Inflammatory macrophage treated with lipopolysaccharide for 1 hour (primary cell): ENCODE data around the gene PNMA6E.

Experiments
- DNase-seq, 2 donors: peaks; one replicate each; pipeline ENCODE4 v3.0.0-alpha.2; 2020 to 2022

PNMA6E gene

GRCh38 chrX:153382563-153383482 lies 18.3 kb downstream of the PNMA6E start:
- DNase-seq: no peak

GRCh38 chrX:153381684-153382532 lies 19.2 kb downstream of the PNMA6E start:
- no peak for DNase-seq

- no peak for DNase-seq
These were observed 20.5 kb downstream of the PNMA6E start for GRCh38 chrX:153380691-153381090.

- no peak for DNase-seq
These were observed 21.1 kb downstream of the PNMA6E start for GRCh38 chrX:153379971-153380581.

DNA sequence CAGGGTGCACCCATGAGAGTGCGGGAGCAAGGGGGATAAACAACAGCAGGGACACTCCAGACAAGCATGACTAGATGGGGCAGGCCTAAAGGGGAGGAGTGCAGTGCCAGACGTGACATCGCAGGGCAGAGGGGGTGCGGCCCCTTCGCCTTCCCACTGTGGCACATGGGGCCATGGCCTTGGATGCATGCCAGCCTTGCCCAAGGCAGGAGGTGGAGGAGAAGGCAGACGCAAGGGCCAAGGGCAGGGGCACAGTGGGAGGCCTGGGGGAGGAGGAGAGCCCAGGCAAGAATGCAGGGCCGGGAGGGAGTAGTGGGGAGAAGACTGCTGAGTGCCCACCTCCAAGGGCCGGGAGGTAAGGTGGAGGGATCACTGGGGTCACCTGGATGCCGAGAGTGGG lies 21.6 kb downstream of the PNMA6E start:
- no peak for DNase-seq

GRCh38 chrX:153378607-153379006 lies 22.5 kb downstream of the PNMA6E start:
- no peak for DNase-seq

DNA sequence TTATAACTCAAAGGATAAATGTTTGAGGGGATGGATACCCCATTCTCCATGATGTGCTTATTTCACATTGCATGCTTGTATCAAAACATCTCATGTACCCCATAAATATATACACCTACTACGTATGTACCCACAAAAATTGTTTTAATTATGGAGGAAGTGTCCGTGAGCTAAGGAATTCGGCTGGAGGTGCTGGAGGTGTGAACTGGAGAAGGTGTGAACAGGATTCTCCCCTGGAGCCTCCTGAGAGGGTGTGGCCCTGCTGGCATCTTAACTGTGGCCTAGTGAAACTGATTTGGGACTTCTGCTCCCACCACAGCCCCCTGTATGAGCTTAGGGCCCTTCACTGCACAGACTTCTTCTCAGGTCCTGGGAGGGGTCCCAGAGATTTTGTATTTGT lies 23.4 kb downstream of the PNMA6E start:
- DNase-seq: no peak

- DNase-seq: no peak
These were observed 25.6 kb downstream of the PNMA6E start for GRCh38 chrX:153375571-153375970.

GRCh38 chrX:153374426-153374825 lies 26.7 kb downstream of the PNMA6E start:
- DNase-seq: no peak

- no peak for DNase-seq
These were observed 28.2 kb downstream of the PNMA6E start for GRCh38 chrX:153372949-153373348.

- DNase-seq: no peak
These were observed 29.9 kb downstream of the PNMA6E start for GRCh38 chrX:153371256-153371655.

- no peak for DNase-seq
These were observed 30.7 kb downstream of the PNMA6E start for GRCh38 chrX:153370293-153371055.

DNA sequence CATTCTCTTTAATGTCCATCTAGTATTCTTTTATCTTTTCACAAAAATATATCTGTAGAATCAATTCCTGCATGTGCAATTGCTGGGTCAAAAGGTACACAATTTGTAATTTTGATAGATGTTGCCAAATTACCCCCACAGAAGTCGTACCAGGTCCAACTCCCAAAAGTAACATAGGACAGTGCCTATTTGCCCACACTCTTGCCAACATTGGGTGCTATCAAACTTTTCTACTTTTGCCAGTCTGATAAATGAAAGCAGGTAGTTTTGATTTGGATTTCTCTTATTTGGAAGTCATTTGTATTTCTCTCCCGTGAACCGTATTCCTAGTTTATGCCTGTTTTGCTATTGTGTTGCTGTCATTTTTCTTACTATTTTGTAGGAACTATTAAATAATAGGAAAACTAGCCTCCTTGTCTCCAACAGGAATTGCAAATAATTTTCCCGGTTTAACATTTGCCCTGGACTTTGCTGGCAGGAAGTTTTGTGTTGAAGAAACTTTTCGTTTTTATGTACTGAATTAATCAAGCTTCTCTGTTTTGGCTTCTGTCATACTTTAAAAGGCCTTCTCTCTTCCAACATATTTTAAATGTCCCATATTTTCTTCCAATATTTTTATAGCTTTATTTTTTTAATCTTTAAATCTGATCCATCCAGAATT lies 34.1 kb downstream of the PNMA6E start:
- no peak for DNase-seq

GRCh38 chrX:153366119-153366518 lies 35.0 kb downstream of the PNMA6E start:
- DNase-seq: no peak

DNA sequence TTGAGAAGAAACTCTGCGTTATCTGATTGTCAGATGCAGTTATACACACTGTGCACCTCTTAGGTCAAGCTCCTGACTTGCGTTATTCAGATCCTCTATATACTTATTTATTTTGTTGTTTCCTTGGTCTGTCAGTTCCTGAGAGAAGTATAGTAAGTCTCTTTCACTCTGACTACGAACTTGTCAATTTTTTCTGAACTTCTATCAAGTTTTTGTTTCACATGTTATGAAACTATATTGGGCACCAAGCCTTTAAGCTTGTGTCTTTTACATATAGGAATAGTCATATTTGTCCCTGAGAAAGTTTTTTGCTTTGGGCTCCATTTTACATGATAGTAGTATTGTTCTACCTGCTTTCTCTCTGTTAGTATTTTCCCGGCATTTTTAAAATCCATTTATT lies 35.5 kb downstream of the PNMA6E start:
- no peak for DNase-seq

DNA sequence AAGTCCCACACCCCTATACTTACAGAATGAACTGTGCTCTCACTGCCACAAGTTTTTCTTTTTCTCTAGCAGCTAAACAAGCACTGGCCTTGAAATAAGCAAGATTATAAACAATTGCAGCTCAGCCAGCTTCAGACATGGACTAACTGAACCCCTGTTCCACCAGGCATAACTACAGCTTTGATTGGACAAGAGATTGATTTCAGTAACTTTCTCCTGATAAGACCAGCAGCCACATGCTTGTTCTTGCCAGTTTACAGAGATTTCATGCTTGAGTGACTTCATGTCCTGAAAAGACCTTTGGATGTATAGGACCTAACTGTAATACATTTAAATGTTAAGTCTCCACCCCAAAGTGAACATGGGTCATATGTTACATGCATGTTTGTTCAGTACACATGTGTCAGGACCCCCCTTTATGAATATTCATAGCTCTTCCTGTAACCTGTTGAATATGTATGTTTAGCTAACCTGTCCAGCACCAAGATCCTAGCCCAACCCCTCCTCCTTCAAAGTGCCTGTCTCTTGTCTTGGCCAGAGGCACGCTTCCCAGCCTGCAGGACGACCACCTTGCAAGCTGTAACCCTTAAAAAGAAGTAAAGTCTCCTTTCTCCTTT lies 39.3 kb downstream of the PNMA6E start:
- DNase-seq: no peak

DNA sequence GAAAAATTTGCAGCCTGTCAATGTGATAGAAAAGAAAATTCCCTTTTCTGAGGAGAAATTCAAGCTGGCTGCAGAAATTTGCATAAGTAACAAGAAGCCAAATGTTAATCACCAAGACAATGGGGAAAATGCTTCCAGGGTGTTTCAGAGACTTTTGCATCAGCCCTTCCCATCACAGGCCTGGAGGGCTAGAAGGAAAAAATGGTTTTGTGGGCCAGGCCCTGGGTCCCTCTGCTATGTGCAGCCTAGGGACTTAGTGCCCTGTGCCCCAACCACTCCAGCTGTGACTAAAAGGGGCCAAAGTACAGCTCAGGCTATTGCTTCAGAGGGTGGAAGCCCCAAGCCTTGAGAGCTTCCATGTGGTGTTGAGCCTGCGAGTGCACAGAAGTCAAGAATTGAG lies 43.3 kb downstream of the PNMA6E start:
- no peak for DNase-seq

DNA sequence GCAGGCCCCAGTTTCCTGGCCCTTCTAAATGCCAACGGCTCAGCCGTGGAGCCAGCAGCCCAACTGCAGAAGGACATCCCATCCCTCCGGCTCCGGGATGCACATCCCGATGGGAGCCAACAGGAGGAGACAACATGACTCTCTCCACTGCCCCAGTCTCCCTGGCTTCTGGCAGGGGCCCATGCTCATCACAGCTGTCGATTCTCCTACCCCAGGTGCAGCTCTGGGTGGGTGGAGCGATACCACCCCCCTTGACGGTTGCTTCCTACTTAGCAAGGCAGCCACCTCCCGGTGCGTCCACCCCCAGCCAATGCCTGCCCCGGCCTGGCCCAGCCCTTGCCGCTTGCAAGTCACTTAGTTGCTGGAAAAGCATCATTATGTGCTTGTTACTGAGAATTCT lies 47.7 kb downstream of the PNMA6E start:
- no peak for DNase-seq

GRCh38 chrX:153352858-153353257 lies 48.3 kb downstream of the PNMA6E start:
- DNase-seq: no peak

DNA sequence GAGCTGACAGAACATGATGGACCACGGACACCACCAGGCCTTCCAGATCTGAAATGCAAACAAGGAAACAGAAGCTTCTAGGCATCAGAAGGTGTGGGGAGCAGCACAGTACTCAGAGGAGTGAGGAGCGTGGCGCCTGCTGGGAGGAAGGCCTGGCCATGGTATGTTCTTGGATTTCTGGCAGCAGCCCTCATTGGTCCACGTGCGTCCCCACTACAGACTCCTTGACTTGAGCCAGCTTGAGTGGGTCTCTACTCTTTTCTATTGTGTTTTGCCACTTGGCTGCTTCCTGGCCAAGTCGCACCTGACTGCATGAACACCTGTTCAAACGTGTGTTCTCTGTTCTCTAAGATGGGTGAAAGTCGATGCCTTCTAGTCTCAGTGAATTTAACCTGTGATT lies 49.2 kb downstream of the PNMA6E start:
- no peak for DNase-seq

- no peak for DNase-seq
These were observed 51.2 kb downstream of the PNMA6E start for GRCh38 chrX:153349952-153350351.

- DNase-seq: no peak
These were observed 52.7 kb downstream of the PNMA6E start for GRCh38 chrX:153348421-153348820.
